ENCODE measurements around the gene SLC29A3. TPM values are rescaled to one million over a fixed set of nuclear protein-coding genes. Genes with fewer than 3 reads are reported as not detected.

The SLC29A3 gene
- total RNA-seq, 1 experiment from 2014 or later, result 5.9 TPM

DNA sequence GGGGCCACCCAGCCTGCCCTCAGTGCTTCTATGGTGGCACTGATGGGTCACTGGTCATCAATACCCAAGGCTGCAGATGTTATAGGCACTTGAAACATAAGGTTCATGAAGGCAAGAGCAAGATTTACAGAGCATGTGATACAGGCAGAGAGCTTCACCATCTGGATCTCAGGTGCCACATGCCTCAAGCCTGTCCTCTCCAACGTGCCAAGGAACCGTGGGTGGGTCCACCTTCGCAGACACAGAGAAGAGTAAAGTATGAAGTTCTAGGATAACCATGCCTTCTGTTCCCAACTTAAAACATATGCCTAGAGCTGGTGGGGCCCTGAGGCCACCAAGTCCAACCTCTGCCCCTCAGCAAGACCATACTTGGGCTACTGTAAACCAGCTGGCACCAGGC is 51.0 kb downstream of the SLC29A3 start:
- CTCF ChIA-PET, result no interaction called here
- ATAC-seq, result no peak

More for the DNA sequence above, 51.0 kb downstream of the SLC29A3 start:
- H3K79me2 ChIP-seq (ENCODE audit: insufficient read depth, low read length), result no peaks in the 10 kb centered on the region
- ChIA-PET RAD21 (ENCODE audit: low non-redundant PET in 1 of 2, low total read pairs in 2 of 2, uncharacterized antibody in 2 of 2, unreplicated experiment in 2 of 2) (no interaction called here), POLR2A (no interaction called here)
- BruUV-seq (replicated peaks), result no TSS peak
- H3K36me3 ChIP-seq (ENCODE audit: control insufficient read depth in 1 of 2, insufficient read depth in 2 of 2, low read length in 2 of 2), result no peaks in the 10 kb centered on the region
- DNase-seq (ENCODE audit: low read depth, low spot score), result no peak
- H4K20me1 ChIP-seq (ENCODE audit: insufficient read depth), result no peaks in the 10 kb centered on the region
- H3K27ac ChIP-seq (ENCODE audit: low read depth, low read length), result no peak overlapping the region
- no peak overlapping the region for H3K9ac ChIP-seq (ENCODE audit: low read length)
- intact Hi-C loops (cut with micrococcal nuclease), result no loop called here
- no peak overlapping the region for H2AFZ ChIP-seq (ENCODE audit: low read depth, low read length, poor library complexity, severe bottlenecking)
- TF ChIP-seq EZH2phosphoT487 (IDR thresholded peaks at IDR 0.05; ENCODE audit: borderline replicate concordance), result no peak
- no peak for TF ChIP-seq SP1 (IDR thresholded peaks at IDR 0.05; ENCODE audit: low read depth)
- TF ChIP-seq, protein P1, sequence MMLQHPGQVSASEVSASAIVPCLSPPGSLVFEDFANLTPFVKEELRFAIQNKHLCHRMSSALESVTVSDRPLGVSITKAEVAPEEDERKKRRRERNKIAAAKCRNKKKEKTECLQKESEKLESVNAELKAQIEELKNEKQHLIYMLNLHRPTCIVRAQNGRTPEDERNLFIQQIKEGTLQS (IDR thresholded peaks at IDR 0.05), result no peak
- TF ChIP-seq FOSL1 (IDR thresholded peaks at IDR 0.05; ENCODE audit: low read depth), result no peak
- TF ChIP-seq, protein P2, sequence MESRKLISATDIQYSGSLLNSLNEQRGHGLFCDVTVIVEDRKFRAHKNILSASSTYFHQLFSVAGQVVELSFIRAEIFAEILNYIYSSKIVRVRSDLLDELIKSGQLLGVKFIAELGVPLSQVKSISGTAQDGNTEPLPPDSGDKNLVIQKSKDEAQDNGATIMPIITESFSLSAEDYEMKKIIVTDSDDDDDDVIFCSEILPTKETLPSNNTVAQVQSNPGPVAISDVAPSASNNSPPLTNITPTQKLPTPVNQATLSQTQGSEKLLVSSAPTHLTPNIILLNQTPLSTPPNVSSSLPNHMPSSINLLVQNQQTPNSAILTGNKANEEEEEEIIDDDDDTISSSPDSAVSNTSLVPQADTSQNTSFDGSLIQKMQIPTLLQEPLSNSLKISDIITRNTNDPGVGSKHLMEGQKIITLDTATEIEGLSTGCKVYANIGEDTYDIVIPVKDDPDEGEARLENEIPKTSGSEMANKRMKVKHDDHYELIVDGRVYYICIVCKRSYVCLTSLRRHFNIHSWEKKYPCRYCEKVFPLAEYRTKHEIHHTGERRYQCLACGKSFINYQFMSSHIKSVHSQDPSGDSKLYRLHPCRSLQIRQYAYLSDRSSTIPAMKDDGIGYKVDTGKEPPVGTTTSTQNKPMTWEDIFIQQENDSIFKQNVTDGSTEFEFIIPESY (IDR thresholded peaks at IDR 0.05; ENCODE audit: extremely low read depth, insufficient replicate concordance, low read length), result no peak
- TF ChIP-seq EZH2 (IDR thresholded peaks at IDR 0.05), result no peak
- no peak for TF ChIP-seq CBX3 (IDR thresholded peaks at IDR 0.05; ENCODE audit: low read depth)
- no peak for TF ChIP-seq JUND (IDR thresholded peaks at IDR 0.05)
- TF ChIP-seq RAD21 (IDR thresholded peaks at IDR 0.05; ENCODE audit: low read depth), result no peak
- no peak for TF ChIP-seq SIN3A (IDR thresholded peaks at IDR 0.05; ENCODE audit: low read depth)
- TF ChIP-seq, protein P3, sequence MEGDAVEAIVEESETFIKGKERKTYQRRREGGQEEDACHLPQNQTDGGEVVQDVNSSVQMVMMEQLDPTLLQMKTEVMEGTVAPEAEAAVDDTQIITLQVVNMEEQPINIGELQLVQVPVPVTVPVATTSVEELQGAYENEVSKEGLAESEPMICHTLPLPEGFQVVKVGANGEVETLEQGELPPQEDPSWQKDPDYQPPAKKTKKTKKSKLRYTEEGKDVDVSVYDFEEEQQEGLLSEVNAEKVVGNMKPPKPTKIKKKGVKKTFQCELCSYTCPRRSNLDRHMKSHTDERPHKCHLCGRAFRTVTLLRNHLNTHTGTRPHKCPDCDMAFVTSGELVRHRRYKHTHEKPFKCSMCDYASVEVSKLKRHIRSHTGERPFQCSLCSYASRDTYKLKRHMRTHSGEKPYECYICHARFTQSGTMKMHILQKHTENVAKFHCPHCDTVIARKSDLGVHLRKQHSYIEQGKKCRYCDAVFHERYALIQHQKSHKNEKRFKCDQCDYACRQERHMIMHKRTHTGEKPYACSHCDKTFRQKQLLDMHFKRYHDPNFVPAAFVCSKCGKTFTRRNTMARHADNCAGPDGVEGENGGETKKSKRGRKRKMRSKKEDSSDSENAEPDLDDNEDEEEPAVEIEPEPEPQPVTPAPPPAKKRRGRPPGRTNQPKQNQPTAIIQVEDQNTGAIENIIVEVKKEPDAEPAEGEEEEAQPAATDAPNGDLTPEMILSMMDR (IDR thresholded peaks at IDR 0.05 in 2 of 3, conservative IDR thresholded peaks at IDR 0.05 in 1 of 3; ENCODE audit: borderline replicate concordance in 1 of 3, insufficient read depth in 1 of 3, low read depth in 2 of 3, low read length in 2 of 3), result no peak
- TF ChIP-seq, protein P4, sequence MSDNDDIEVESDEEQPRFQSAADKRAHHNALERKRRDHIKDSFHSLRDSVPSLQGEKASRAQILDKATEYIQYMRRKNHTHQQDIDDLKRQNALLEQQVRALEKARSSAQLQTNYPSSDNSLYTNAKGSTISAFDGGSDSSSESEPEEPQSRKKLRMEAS (IDR thresholded peaks at IDR 0.05), result no peak
- TF ChIP-seq, protein P5, sequence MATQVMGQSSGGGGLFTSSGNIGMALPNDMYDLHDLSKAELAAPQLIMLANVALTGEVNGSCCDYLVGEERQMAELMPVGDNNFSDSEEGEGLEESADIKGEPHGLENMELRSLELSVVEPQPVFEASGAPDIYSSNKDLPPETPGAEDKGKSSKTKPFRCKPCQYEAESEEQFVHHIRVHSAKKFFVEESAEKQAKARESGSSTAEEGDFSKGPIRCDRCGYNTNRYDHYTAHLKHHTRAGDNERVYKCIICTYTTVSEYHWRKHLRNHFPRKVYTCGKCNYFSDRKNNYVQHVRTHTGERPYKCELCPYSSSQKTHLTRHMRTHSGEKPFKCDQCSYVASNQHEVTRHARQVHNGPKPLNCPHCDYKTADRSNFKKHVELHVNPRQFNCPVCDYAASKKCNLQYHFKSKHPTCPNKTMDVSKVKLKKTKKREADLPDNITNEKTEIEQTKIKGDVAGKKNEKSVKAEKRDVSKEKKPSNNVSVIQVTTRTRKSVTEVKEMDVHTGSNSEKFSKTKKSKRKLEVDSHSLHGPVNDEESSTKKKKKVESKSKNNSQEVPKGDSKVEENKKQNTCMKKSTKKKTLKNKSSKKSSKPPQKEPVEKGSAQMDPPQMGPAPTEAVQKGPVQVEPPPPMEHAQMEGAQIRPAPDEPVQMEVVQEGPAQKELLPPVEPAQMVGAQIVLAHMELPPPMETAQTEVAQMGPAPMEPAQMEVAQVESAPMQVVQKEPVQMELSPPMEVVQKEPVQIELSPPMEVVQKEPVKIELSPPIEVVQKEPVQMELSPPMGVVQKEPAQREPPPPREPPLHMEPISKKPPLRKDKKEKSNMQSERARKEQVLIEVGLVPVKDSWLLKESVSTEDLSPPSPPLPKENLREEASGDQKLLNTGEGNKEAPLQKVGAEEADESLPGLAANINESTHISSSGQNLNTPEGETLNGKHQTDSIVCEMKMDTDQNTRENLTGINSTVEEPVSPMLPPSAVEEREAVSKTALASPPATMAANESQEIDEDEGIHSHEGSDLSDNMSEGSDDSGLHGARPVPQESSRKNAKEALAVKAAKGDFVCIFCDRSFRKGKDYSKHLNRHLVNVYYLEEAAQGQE (IDR thresholded peaks at IDR 0.05; ENCODE audit: low read depth), result no peak
- no peak for TF ChIP-seq CEBPB (IDR thresholded peaks at IDR 0.05; ENCODE audit: low read depth)
- TF ChIP-seq ZFX (IDR thresholded peaks at IDR 0.05), result no peak
- no peak for TF ChIP-seq POLR2AphosphoS5 (IDR thresholded peaks at IDR 0.05; ENCODE audit: low read depth, low read length)
- TF ChIP-seq YY1 (IDR thresholded peaks at IDR 0.05; ENCODE audit: extremely low read depth, insufficient replicate concordance, low read depth, low read length), result no peak
- H3K4me3 ChIP-seq (replicated peaks in 1 of 2; ENCODE audit: low read depth in 1 of 2, low read length in 2 of 2), result no peak overlapping the region
- peaks cover 9 to 28% of the 10 kb centered on the region in 2 experiments; a peak in 3 of 4 replicates for H3K4me1 ChIP-seq (ENCODE audit: control insufficient read depth in 1 of 2, insufficient read depth in 2 of 2, low read length in 2 of 2)
- H3K9me2 ChIP-seq (ENCODE audit: insufficient read depth), result no peaks in the 10 kb centered on the region
- H3K4me2 ChIP-seq (ENCODE audit: low read length), result no peak overlapping the region
- H3K9me3 ChIP-seq (ENCODE audit: control insufficient read depth in 1 of 2, insufficient read depth in 1 of 2, low read depth in 1 of 2, low read length in 2 of 2), result no peaks in the 10 kb centered on the region
- H3K27me3 ChIP-seq (ENCODE audit: insufficient read depth, low read length), result no peaks in the 10 kb centered on the region
